GM12878 (cell line): ENCODE data around the gene DGKE. TPM values are rescaled to one million over a fixed set of nuclear protein-coding genes. Genes with fewer than 3 reads are reported as not detected.

ENCODE experiments used
- ATF7 ChIP-seq: fragments of 450-650 bp; IDR thresholded peaks from 2 replicates; pipeline ENCODE4 v1.6.1; 2016; ENCODE audit warnings: low read depth, mild to moderate bottlenecking
- CHD4 ChIP-seq: fragments of 200-600 bp; sonication (generic); IDR thresholded peaks from 2 replicates; pipeline ENCODE4 v1.6.1; 2016; ENCODE audit warnings: mild to moderate bottlenecking
- FOXM1 ChIP-seq: IDR thresholded peaks from 2 replicates; pipeline ENCODE4 v1.6.1; 2012; ENCODE audit warnings: low read depth, mild to moderate bottlenecking, inconsistent platforms, low read length, moderate library complexity
- HDAC2 ChIP-seq: fragments of 200-600 bp; sonication (generic); IDR thresholded peaks from 2 replicates; pipeline ENCODE4 v1.6.1; 2017
- MEF2B ChIP-seq: fragments of 450-650 bp; IDR thresholded peaks from 2 replicates; pipeline ENCODE4 v1.6.1; 2018; ENCODE audit warnings: mild to moderate bottlenecking, moderate library complexity; ENCODE audit not compliant: partially characterized antibody, poor library complexity, severe bottlenecking
- POLR2A ChIP-seq: IDR thresholded peaks from 2 replicates; pipeline ENCODE4 v1.6.1; 2011; ENCODE audit warnings: low read depth, mild to moderate bottlenecking, low read length
- RAD21 ChIP-seq: IDR thresholded peaks from 2 replicates; pipeline ENCODE4 v1.6.1; 2011; ENCODE audit warnings: mild to moderate bottlenecking, low read depth, low read length, moderate library complexity; ENCODE audit not compliant: insufficient read depth
- RAD51 ChIP-seq: fragments of 450-650 bp; IDR thresholded peaks from 2 replicates; pipeline ENCODE4 v1.6.1; 2016; ENCODE audit warnings: moderate library complexity, mild to moderate bottlenecking, inconsistent platforms
- SIX5 ChIP-seq: IDR thresholded peaks from 2 replicates; pipeline ENCODE4 v1.6.1; 2011; ENCODE audit warnings: mild to moderate bottlenecking, low read depth, low read length, moderate library complexity; ENCODE audit not compliant: severe bottlenecking
- TAF1 ChIP-seq: IDR thresholded peaks from 2 replicates; pipeline ENCODE4 v1.6.1; 2011; ENCODE audit warnings: mild to moderate bottlenecking, low read depth, low read length, borderline replicate concordance
- ZNF217 ChIP-seq: fragments of 450-650 bp; IDR thresholded peaks from 2 replicates; pipeline ENCODE4 v1.6.1; 2017; ENCODE audit warnings: antibody characterized with exemption, mild to moderate bottlenecking
- polyA plus RNA-seq, 11 experiments: library from polyadenylated mRNA; depleted of rRNA in 4 of 11; unstranded in 6 of 11; stranded (reverse) in 5 of 11; fragments of >200 nt; fragmentation: Nextera tagmentation in 4 of 11; fragmentation: Illumina TruSeq in 1 of 11; extraction: Ambion mirVana in 4 of 11; extraction: Trizol in 1 of 11; gene quantifications; 1 replicate in 1 of 11; 2 replicates in 10 of 11; pipeline versions ENCODE4 v1.2.1 to v1.2.3, GENCODE V29; 2011 to 2016; ENCODE audit warnings: inconsistent platforms in 2 of 11, missing spikeins in 2 of 11, low read depth in 1 of 11
- total RNA-seq, 4 experiments: library from RNA; depleted of rRNA in 3 of 4; stranded (reverse); fragments of >200 nt in 3 of 4; fragmentation: Illumina TruSeq in 1 of 4; extraction: Trizol in 1 of 4; gene quantifications; 2 replicates each; pipeline versions ENCODE4 v1.2.1 to v1.2.3, GENCODE V29; 2013 to 2021
- TF ChIP-seq, protein P1 (sequence below): IDR thresholded peaks from 2 replicates; pipeline ENCODE4 v1.6.1; 2012; ENCODE audit warnings: low read depth, low read length, improper control_type of control experiment
- TF ChIP-seq, protein P2 (sequence below): fragments of 150-350 bp; IDR thresholded peaks from 2 replicates; pipeline ENCODE4 v1.6.1; 2016; ENCODE audit warnings: low read depth, low read length
- TF ChIP-seq, protein P3 (sequence below): IDR thresholded peaks from 2 replicates; pipeline ENCODE4 v1.6.1; 2011; ENCODE audit warnings: mild to moderate bottlenecking, low read depth, low read length, moderate library complexity; ENCODE audit not compliant: insufficient replicate concordance

The DGKE gene
- total and polyA plus RNA-seq, 10 of the 15 experiments (the other 5 are each of a cell fraction or from before 2014, with no cell fraction given): 2.8 to 18.0 (median 11.6) TPM

DNA sequence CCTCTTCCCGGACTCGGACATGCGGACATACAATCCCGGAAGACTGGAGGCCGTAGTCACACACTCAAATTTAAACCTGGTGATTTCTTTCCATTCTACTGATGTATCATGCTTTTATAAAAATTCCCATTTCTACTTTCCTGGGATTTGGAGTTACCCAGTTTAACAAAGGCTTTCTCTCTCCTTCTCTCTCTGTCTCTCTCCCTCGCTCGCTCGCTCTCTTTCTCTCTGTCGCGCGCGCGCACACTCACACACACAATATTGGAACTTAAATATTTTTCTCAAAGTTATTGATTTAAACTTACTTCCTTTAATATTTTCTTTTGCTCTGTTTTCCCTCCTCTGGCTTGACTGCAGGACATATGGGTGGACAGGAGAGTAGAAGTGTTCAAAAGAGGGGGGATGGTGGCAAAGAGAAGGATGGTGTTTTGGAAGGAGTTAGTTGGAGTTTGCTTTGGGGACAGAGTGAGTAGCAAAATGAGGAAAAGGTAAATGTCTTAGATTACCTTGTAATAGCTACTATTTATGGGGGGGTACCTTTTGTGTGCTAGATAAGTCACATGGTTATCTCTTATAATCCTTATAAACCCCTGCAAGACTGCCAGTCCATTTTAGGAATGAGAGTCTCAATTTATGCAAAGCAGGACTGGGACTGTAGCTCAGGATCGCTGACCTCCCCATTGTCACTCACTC is 80.8 kb downstream of the DGKE start (continued):
- TF ChIP-seq ZNF217 (no peak), ATF7 (no peak), FOXM1 (0 out of 2 replicates have a peak, but pooled peaks have one; percentile 15), HDAC2 (no peak), RAD51 (no peak; the same call in 1 of the 2 replicates), RAD21 (no peak), MEF2B (no peak), CHD4 (no peak), TAF1 (no peak), SIX5 (no peak), POLR2A (no peak)
- TF ChIP-seq, protein P1, sequence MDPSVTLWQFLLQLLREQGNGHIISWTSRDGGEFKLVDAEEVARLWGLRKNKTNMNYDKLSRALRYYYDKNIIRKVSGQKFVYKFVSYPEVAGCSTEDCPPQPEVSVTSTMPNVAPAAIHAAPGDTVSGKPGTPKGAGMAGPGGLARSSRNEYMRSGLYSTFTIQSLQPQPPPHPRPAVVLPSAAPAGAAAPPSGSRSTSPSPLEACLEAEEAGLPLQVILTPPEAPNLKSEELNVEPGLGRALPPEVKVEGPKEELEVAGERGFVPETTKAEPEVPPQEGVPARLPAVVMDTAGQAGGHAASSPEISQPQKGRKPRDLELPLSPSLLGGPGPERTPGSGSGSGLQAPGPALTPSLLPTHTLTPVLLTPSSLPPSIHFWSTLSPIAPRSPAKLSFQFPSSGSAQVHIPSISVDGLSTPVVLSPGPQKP: no peak
- TF ChIP-seq, protein P2, sequence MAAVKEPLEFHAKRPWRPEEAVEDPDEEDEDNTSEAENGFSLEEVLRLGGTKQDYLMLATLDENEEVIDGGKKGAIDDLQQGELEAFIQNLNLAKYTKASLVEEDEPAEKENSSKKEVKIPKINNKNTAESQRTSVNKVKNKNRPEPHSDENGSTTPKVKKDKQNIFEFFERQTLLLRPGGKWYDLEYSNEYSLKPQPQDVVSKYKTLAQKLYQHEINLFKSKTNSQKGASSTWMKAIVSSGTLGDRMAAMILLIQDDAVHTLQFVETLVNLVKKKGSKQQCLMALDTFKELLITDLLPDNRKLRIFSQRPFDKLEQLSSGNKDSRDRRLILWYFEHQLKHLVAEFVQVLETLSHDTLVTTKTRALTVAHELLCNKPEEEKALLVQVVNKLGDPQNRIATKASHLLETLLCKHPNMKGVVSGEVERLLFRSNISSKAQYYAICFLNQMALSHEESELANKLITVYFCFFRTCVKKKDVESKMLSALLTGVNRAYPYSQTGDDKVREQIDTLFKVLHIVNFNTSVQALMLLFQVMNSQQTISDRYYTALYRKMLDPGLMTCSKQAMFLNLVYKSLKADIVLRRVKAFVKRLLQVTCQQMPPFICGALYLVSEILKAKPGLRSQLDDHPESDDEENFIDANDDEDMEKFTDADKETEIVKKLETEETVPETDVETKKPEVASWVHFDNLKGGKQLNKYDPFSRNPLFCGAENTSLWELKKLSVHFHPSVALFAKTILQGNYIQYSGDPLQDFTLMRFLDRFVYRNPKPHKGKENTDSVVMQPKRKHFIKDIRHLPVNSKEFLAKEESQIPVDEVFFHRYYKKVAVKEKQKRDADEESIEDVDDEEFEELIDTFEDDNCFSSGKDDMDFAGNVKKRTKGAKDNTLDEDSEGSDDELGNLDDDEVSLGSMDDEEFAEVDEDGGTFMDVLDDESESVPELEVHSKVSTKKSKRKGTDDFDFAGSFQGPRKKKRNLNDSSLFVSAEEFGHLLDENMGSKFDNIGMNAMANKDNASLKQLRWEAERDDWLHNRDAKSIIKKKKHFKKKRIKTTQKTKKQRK: no peak
- TF ChIP-seq, protein P3, sequence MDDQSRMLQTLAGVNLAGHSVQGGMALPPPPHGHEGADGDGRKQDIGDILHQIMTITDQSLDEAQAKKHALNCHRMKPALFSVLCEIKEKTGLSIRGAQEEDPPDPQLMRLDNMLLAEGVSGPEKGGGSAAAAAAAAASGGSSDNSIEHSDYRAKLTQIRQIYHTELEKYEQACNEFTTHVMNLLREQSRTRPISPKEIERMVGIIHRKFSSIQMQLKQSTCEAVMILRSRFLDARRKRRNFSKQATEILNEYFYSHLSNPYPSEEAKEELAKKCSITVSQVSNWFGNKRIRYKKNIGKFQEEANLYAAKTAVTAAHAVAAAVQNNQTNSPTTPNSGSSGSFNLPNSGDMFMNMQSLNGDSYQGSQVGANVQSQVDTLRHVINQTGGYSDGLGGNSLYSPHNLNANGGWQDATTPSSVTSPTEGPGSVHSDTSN: no peak
- TF ChIP-seq, all 136 proteins: peak for 4
